ENCODE results near the gene SDF4.

- TF ChIP-seq POLR2A (IDR thresholded peaks at IDR 0.05), result no peak
- no peak for TF ChIP-seq CTCF (IDR thresholded peaks at IDR 0.05)
Observed at GRCh38 chr1:1267488-1268283, 35.9 kb upstream of the SDF4 start.

All from lower leg skin (tissue), 3 donors.